H1 (cell line): ENCODE results near the gene PTPRD. TPM values are rescaled to one million over a fixed set of nuclear protein-coding genes. Genes with fewer than 3 reads are reported as not detected.

Experiments used
- CTCF ChIA-PET: fragments of 300-600 bp; sonication (Branson Sonifier 250); formaldehyde crosslinking; loops from one replicate; lab custom pipeline; 2021; ENCODE audit not compliant: partially characterized antibody; lab: Charles Lee
- POLR2A ChIA-PET: fragments of 300-600 bp; sonication (Branson Sonifier 250); formaldehyde crosslinking; loops from one replicate; lab custom pipeline; 2021; ENCODE audit warnings: inconsistent platforms; ENCODE audit not compliant: partially characterized antibody; lab: Charles Lee
- DNase-seq, 2 experiments: peaks; one replicate each; pipeline versions ENCODE4 v3.0.0 to v3.0.0-alpha.2; 2010 to 2022; ENCODE audit warnings: low spot score in 2 of 2, low read depth in 1 of 2, mixed read lengths in 1 of 2
- FAIRE-seq: peaks from 2 replicates; lab custom pipeline; 2011; peaks lifted over from hg19 to GRCh38; lab: Jason Lieb, UNC
- H2AFZ ChIP-seq: 2 replicates; pipeline ENCODE4 v1.8.1; 2012; ENCODE audit warnings: low read length, inconsistent platforms
- H2AK5ac ChIP-seq: 2 replicates; pipeline ENCODE4 v1.6.1; 2013; ENCODE audit warnings: low read depth, low read length
- H2BK120ac ChIP-seq: replicated peaks from 2 replicates; pipeline ENCODE3; 2013; ENCODE audit warnings: low read depth, low read length, inconsistent platforms
- H2BK12ac ChIP-seq: 2 replicates; pipeline ENCODE4 v1.6.1; 2013; ENCODE audit warnings: low read depth, low read length
- H2BK15ac ChIP-seq: 2 replicates; pipeline ENCODE4 v1.6.1; 2013; ENCODE audit warnings: low read length
- H2BK20ac ChIP-seq: 2 replicates; pipeline ENCODE4 v1.6.1; 2013; ENCODE audit warnings: low read length
- H2BK5ac ChIP-seq: 2 replicates; pipeline ENCODE4 v1.6.1; 2013; ENCODE audit warnings: low read depth, low read length
- H3K14ac ChIP-seq: 2 replicates; pipeline ENCODE4 v1.6.1; 2013; ENCODE audit warnings: inconsistent platforms; ENCODE audit not compliant: insufficient read length
- H3K18ac ChIP-seq: 2 replicates; pipeline ENCODE4 v1.6.1; 2013; ENCODE audit warnings: low read length; ENCODE audit errors: extremely low read depth
- H3K23ac ChIP-seq: 2 replicates; pipeline ENCODE4 v1.6.1; 2013; ENCODE audit warnings: inconsistent platforms; ENCODE audit not compliant: insufficient read length
- H3K23me2 ChIP-seq: 2 replicates; pipeline ENCODE4 v1.6.1; 2013; ENCODE audit warnings: low read depth, low read length
- H3K27ac ChIP-seq: 2 replicates; pipeline ENCODE4 v1.6.1; 2011; ENCODE audit warnings: low read depth, low read length, inconsistent platforms
- H3K27me3 ChIP-seq, 4 experiments: replicated peaks in 1 of 4; 1 replicate in 1 of 4; 2 replicates in 3 of 4; pipeline versions ENCODE4 v1.6.1 to v1.8.1; 2011 to 2013; ENCODE audit warnings: low read length in 3 of 4, mild to moderate bottlenecking in 3 of 4, inconsistent platforms in 2 of 4, mixed read lengths in 2 of 4, moderate library complexity in 1 of 4; ENCODE audit not compliant: control insufficient read depth in 3 of 4, insufficient read depth in 3 of 4; ENCODE audit errors: extremely low read depth in 1 of 4
- H3K36me3 ChIP-seq, 4 experiments: 2 replicates each; pipeline versions ENCODE4 v1.6.1 to v1.8.1; 2011 to 2013; ENCODE audit warnings: mild to moderate bottlenecking in 4 of 4, low read length in 3 of 4, moderate library complexity in 2 of 4, control low read depth in 1 of 4, inconsistent platforms in 1 of 4; ENCODE audit not compliant: insufficient read depth in 4 of 4, control insufficient read depth in 2 of 4
- H3K4ac ChIP-seq: replicated peaks from 2 replicates; pipeline ENCODE3; 2013; ENCODE audit warnings: low read length, low read depth, mixed read lengths, inconsistent platforms; ENCODE audit not compliant: insufficient read length
- H3K4me1 ChIP-seq, 4 experiments: replicated peaks in 1 of 4; 1 replicate in 1 of 4; 2 replicates in 3 of 4; pipeline versions ENCODE4 v1.6.1 to v1.8.1; 2011 to 2013; ENCODE audit warnings: low read length in 3 of 4, inconsistent platforms in 2 of 4, mixed read lengths in 1 of 4; ENCODE audit not compliant: insufficient read depth in 4 of 4, control insufficient read depth in 3 of 4
- H3K4me2 ChIP-seq, 2 experiments: 2 replicates each; pipeline versions ENCODE4 v1.6.1 to v1.8.1; 2011 to 2013; ENCODE audit warnings: low read depth in 2 of 2, low read length in 2 of 2, control low read depth in 1 of 2, inconsistent platforms in 1 of 2, mild to moderate bottlenecking in 1 of 2; ENCODE audit not compliant: insufficient read depth in 1 of 2
- H3K4me3 ChIP-seq, 4 experiments: fragments of 200-600, 300-600 bp in 1 of 4; sonication (generic), shearing (Covaris generic), sonication (Bioruptor Twin) in 1 of 4; 2 replicates each; pipeline versions ENCODE4 v1.5.1 to v1.8.1; 2011 to 2016; ENCODE audit warnings: low read length in 4 of 4, low read depth in 3 of 4, control low read depth in 2 of 4, inconsistent platforms in 2 of 4, mild to moderate bottlenecking in 2 of 4, mixed read lengths in 1 of 4, moderate library complexity in 1 of 4; ENCODE audit not compliant: insufficient read depth in 2 of 4; ENCODE audit errors: extremely low read depth in 1 of 4
- H3K56ac ChIP-seq: replicated peaks from 2 replicates; pipeline ENCODE3; 2013; ENCODE audit warnings: low read depth, mild to moderate bottlenecking, mixed read lengths, low read length, inconsistent platforms; ENCODE audit not compliant: insufficient read length
- H3K79me1 ChIP-seq: 2 replicates; pipeline ENCODE4 v1.6.1; 2013; ENCODE audit warnings: low read depth, low read length, control low read depth
- H3K79me2 ChIP-seq, 2 experiments: 2 replicates each; pipeline versions ENCODE4 v1.6.1 to v1.8.1; 2012 to 2013; ENCODE audit warnings: low read length in 2 of 2, mild to moderate bottlenecking in 2 of 2, inconsistent platforms in 1 of 2; ENCODE audit not compliant: insufficient read depth in 2 of 2, control insufficient read depth in 1 of 2
- H3K9ac ChIP-seq, 4 experiments: replicated peaks in 1 of 4; 1 replicate in 1 of 4; 2 replicates in 3 of 4; pipeline versions ENCODE4 v1.6.1 to v1.8.1; 2011 to 2013; ENCODE audit warnings: low read depth in 3 of 4, low read length in 3 of 4, control low read depth in 2 of 4, mild to moderate bottlenecking in 2 of 4, moderate library complexity in 2 of 4, inconsistent platforms in 1 of 4; ENCODE audit errors: extremely low read depth in 1 of 4
- H3K9me3 ChIP-seq, 2 experiments: 2 replicates each; pipeline versions ENCODE4 v1.6.1 to v1.8.1; 2012 to 2013; ENCODE audit warnings: mild to moderate bottlenecking in 2 of 2, moderate library complexity in 2 of 2, control low read depth in 1 of 2, inconsistent platforms in 1 of 2, low read depth in 1 of 2, low read length in 1 of 2, mixed read lengths in 1 of 2; ENCODE audit not compliant: insufficient read depth in 2 of 2
- H4K20me1 ChIP-seq, 2 experiments: replicated peaks in 1 of 2; 2 replicates each; pipeline versions ENCODE3 to v1.8.1; 2011 to 2013; ENCODE audit warnings: inconsistent platforms in 2 of 2, low read length in 2 of 2, mild to moderate bottlenecking in 1 of 2; ENCODE audit not compliant: insufficient read depth in 2 of 2, control insufficient read depth in 1 of 2
- H4K5ac ChIP-seq: 2 replicates; pipeline ENCODE4 v1.6.1; 2013; ENCODE audit warnings: low read length, low read depth, mixed read lengths, inconsistent platforms; ENCODE audit not compliant: insufficient read length
- H4K8ac ChIP-seq: 2 replicates; pipeline ENCODE4 v1.8.0; 2013; ENCODE audit warnings: mild to moderate bottlenecking, moderate library complexity, low read length, inconsistent platforms; ENCODE audit not compliant: insufficient read depth; ENCODE audit errors: extremely low read depth
- H4K91ac ChIP-seq: replicated peaks from 2 replicates; pipeline ENCODE3; 2013; ENCODE audit warnings: low read length, mixed read lengths, inconsistent platforms; ENCODE audit not compliant: insufficient read length
- CEBPB ChIP-seq: IDR thresholded peaks from 2 replicates; pipeline ENCODE4 v1.6.1; 2012; ENCODE audit warnings: low read depth, low read length
- PHF8 ChIP-seq: fragments of 200-600 bp; sonication (generic); conservative IDR thresholded peaks from 2 replicates; pipeline ENCODE4 v1.7.1; 2012; ENCODE audit warnings: low read depth, mild to moderate bottlenecking, inconsistent platforms, low read length, moderate library complexity
- SIN3A ChIP-seq, 2 experiments: IDR thresholded peaks in 1 of 2; conservative IDR thresholded peaks in 1 of 2; 2 replicates each; pipeline ENCODE4 v1.6.1; 2011 to 2012; ENCODE audit warnings: low read length in 2 of 2, improper control_type of control experiment in 1 of 2, low read depth in 1 of 2, mild to moderate bottlenecking in 1 of 2
- SIRT6 ChIP-seq: IDR thresholded peaks from one replicate; pipeline ENCODE4 v1.7.1; 2012; ENCODE audit warnings: low read length, inconsistent platforms
- SIX5 ChIP-seq: IDR thresholded peaks from 2 replicates; pipeline ENCODE4 v1.6.1; 2011; ENCODE audit warnings: mild to moderate bottlenecking, low read depth, low read length
- SP1 ChIP-seq: IDR thresholded peaks from 2 replicates; pipeline ENCODE4 v1.6.1; 2011; ENCODE audit warnings: low read depth, low read length
- polyA plus RNA-seq, 7 experiments: library from polyadenylated mRNA; depleted of rRNA in 3 of 7; stranded (reverse) in 5 of 7; unstranded in 2 of 7; fragments of >200 nt in 5 of 7; fragments of 200-250 nt in 2 of 7; gene quantifications; 1 replicate in 5 of 7; 2 replicates in 1 of 7; 4 replicates in 1 of 7; pipeline versions ENCODE4 v1.2.1 to v1.2.3, GENCODE V29; 2011 to 2013; ENCODE audit warnings: missing spikeins in 2 of 7, mixed read lengths in 2 of 7
- total RNA-seq: library from RNA; stranded (reverse); fragmentation: NEBNext Ultra II Directional; extraction: Animal tissue kit (Norgen Biotek cat#: 25700); gene quantifications from 2 replicates; pipeline ENCODE4 v1.2.1, GENCODE V29; 2021

Gene PTPRD
- total and polyA plus RNA-seq, 2 of the 8 experiments (the other 6 are each of a cell fraction or from before 2014, with no cell fraction given) = 17.2 to 77.0 TPM

- no peaks in the 10 kb centered on the region for H3K4me1 ChIP-seq
- no peak overlapping the region for H2BK120ac ChIP-seq
- no peaks in the 10 kb centered on the region for H4K20me1 ChIP-seq
- no peak overlapping the region for H2BK15ac ChIP-seq
- no peak overlapping the region for H3K27ac ChIP-seq
- TF ChIP-seq SIRT6 = no peak
- no peak for TF ChIP-seq SIX5
- no peak for TF ChIP-seq SP1
- no peak for TF ChIP-seq PHF8
- no peak for TF ChIP-seq CEBPB
- TF ChIP-seq SIN3A (conservative IDR thresholded peaks at IDR 0.05 in 1 of 2, IDR thresholded peaks at IDR 0.05 in 1 of 2; ENCODE audit: low read depth in 1 of 2, low read length in 2 of 2) = no peak
- no peak overlapping the region for H3K4me2 ChIP-seq
- H3K4me3 ChIP-seq = no peak overlapping the region
- H3K79me1 ChIP-seq = no peaks in the 10 kb centered on the region
- no peak overlapping the region for H2BK20ac ChIP-seq
- H3K27me3 ChIP-seq = no peaks in the 10 kb centered on the region
- FAIRE-seq = no peak
- no peak overlapping the region for H3K4ac ChIP-seq
- no peak overlapping the region for H4K91ac ChIP-seq
- no peak overlapping the region for H3K56ac ChIP-seq
- no peak overlapping the region for H2BK12ac ChIP-seq
- H3K36me3 ChIP-seq = no peaks in the 10 kb centered on the region
- no peak overlapping the region for H4K5ac ChIP-seq
- no peaks in the 10 kb centered on the region for H3K23me2 ChIP-seq
- DNase-seq = no peak
- no peaks in the 10 kb centered on the region for H3K79me2 ChIP-seq
- no peak overlapping the region for H2AK5ac ChIP-seq
- CTCF ChIA-PET = no interaction called here
- H2AFZ ChIP-seq = no peak overlapping the region
- POLR2A ChIA-PET = no interaction called here
- H3K18ac ChIP-seq = no peak overlapping the region
- H2BK5ac ChIP-seq = no peak overlapping the region
- H3K23ac ChIP-seq = no peak overlapping the region
- H4K8ac ChIP-seq = no peak overlapping the region
- no peak overlapping the region for H3K14ac ChIP-seq
- no peak overlapping the region for H3K9ac ChIP-seq
- H3K9me3 ChIP-seq = no peaks in the 10 kb centered on the region
Observed at GRCh38 chr9:8309258-8309657, 2303.5 kb downstream of the PTPRD start.
